ENCODE measurements around the gene TMEM69. TPM values are rescaled to one million over a fixed set of nuclear protein-coding genes. Genes with fewer than 3 reads are reported as not detected.

Gene TMEM69
- total and polyA plus RNA-seq, 7 experiments from 2014 or later: 12.7 to 65.2 (median 22.1) TPM

- peaks cover 11 to 27% (median 19%) of the 10 kb centered on the region in 3 experiments for H3K36me3 ChIP-seq (ENCODE audit: control insufficient read depth in 2 of 3, insufficient read depth in 3 of 3, low read length in 3 of 3)
- POLR2A ChIA-PET: interaction anchor here (0.7 kb wide), 1 partner anchor 39 kb away, joined by 4 read pairs; the partner anchor contains the start of gene GPBP1L1
- Mint-ChIP-seq H3K9me3 (no peaks in the 10 kb centered on the region), H3K27me3 (no peaks in the 10 kb centered on the region), H3K36me3 (peaks cover 0 to 24% (median 7%) of the 10 kb centered on the region in 5 donors), H3K27ac (peak overlapping the region in 6 of 9 donors; percentile 34 to 83 (median 49)), H3K4me3 (peak overlapping the region in 1 of 10 donors; percentile 6), H3K4me1 (peaks cover 0 to 35% (median 27%) of the 10 kb centered on the region in 7 donors)
- CTCF ChIA-PET: no interaction called here
- no peak overlapping the region for H3K27ac ChIP-seq (ENCODE audit: low read depth, low read length)
- DNase-seq (no peak), ATAC-seq (peak; percentile 61)
- H3K4me1 ChIP-seq (ENCODE audit: control insufficient read depth in 2 of 2, insufficient read depth in 2 of 2, low read length in 2 of 2): no peaks in the 10 kb centered on the region
- no peaks in the 10 kb centered on the region for H3K27me3 ChIP-seq (ENCODE audit: control insufficient read depth in 2 of 2, insufficient read depth in 2 of 2, low read length in 2 of 2)
- no peaks in the 10 kb centered on the region for H3K9me3 ChIP-seq (ENCODE audit: control insufficient read depth in 2 of 3, low read length in 3 of 3)
- intact Hi-C loops (cut with micrococcal nuclease): no loop called here
- no peak overlapping the region for H3K4me3 ChIP-seq (ENCODE audit: low read length)
Measured at GRCh38 chr1:45647248-45648021, 40.5 kb upstream of the TMEM69 start.

GRCh38 chr1:45654540-45655280 is 33.3 kb upstream of the TMEM69 start:
- Histone ChIP-seq H3K36me3 (ENCODE audit: control insufficient read depth in 2 of 3, insufficient read depth in 3 of 3, low read length in 3 of 3) (peaks cover 34 to 90% (median 50%) of the 10 kb centered on the region in 3 experiments), H3K4me3 (ENCODE audit: low read length) (no peak overlapping the region), H3K9me3 (ENCODE audit: control insufficient read depth in 2 of 3, low read length in 3 of 3) (no peaks in the 10 kb centered on the region), H3K27ac (ENCODE audit: low read depth, low read length) (no peak overlapping the region), H3K4me1 (ENCODE audit: control insufficient read depth in 2 of 2, insufficient read depth in 2 of 2, low read length in 2 of 2) (no peaks in the 10 kb centered on the region), H3K27me3 (ENCODE audit: control insufficient read depth in 2 of 2, insufficient read depth in 2 of 2, low read length in 2 of 2) (no peaks in the 10 kb centered on the region)
- Mint-ChIP-seq H3K4me1 (peaks cover 2 to 19% (median 6%) of the 10 kb centered on the region in 7 donors), H3K36me3 (peaks cover 13 to 43% (median 31%) of the 10 kb centered on the region in 5 donors), H3K9me3 (no peaks in the 10 kb centered on the region), H3K27ac (peak overlapping the region in 1 of 9 donors; percentile 75), H3K27me3 (no peaks in the 10 kb centered on the region), H3K4me3 (no peak overlapping the region)
- ATAC-seq (no peak), DNase-seq (no peak)
- ChIA-PET CTCF (interaction anchor here (0.6 kb wide), 1 partner anchor 941 kb away, joined by 4 read pairs; no protein-coding TSS in a partner anchor), POLR2A (no interaction called here)
- intact Hi-C loops (cut with micrococcal nuclease): no loop called here

- peak overlapping the region in 2 of 9 donors; percentile 31 to 53 for H3K27ac Mint-ChIP-seq
- intact Hi-C loops (cut with micrococcal nuclease): no loop called here
- no peaks in the 10 kb centered on the region for H3K27me3 Mint-ChIP-seq
- H3K4me3 ChIP-seq (ENCODE audit: low read length): no peak overlapping the region
- no peak overlapping the region for H3K27ac ChIP-seq (ENCODE audit: low read depth, low read length)
- no peak for ATAC-seq
- no peaks in the 10 kb centered on the region for H3K9me3 Mint-ChIP-seq
- no peaks in the 10 kb centered on the region for H3K9me3 ChIP-seq (ENCODE audit: control insufficient read depth in 2 of 3, low read length in 3 of 3)
- peaks cover 25 to 85% (median 44%) of the 10 kb centered on the region in 3 experiments for H3K36me3 ChIP-seq (ENCODE audit: control insufficient read depth in 2 of 3, insufficient read depth in 3 of 3, low read length in 3 of 3)
- no peak for DNase-seq
- peaks cover 13 to 48% (median 23%) of the 10 kb centered on the region in 5 donors for H3K36me3 Mint-ChIP-seq
- POLR2A ChIA-PET: interaction anchor here (0.6 kb wide), 4 partner anchors 94 to 718 kb away, joined by 3 to 5 read pairs (median 4); no protein-coding TSS in a partner anchor
- no peak overlapping the region for H3K4me3 Mint-ChIP-seq
- CTCF ChIA-PET: no interaction called here
- H3K4me1 Mint-ChIP-seq: peaks cover 0 to 15% (median 2%) of the 10 kb centered on the region in 7 donors
- H3K4me1 ChIP-seq (ENCODE audit: control insufficient read depth in 2 of 2, insufficient read depth in 2 of 2, low read length in 2 of 2): no peaks in the 10 kb centered on the region
- H3K27me3 ChIP-seq (ENCODE audit: control insufficient read depth in 2 of 2, insufficient read depth in 2 of 2, low read length in 2 of 2): no peaks in the 10 kb centered on the region
Measured at GRCh38 chr1:45656573-45657226, 31.3 kb upstream of the TMEM69 start.

- CTCF ChIA-PET: no interaction called here
- H3K27me3 Mint-ChIP-seq: no peaks in the 10 kb centered on the region
Measured at GRCh38 chr1:45658171-45658570, 29.8 kb upstream of the TMEM69 start.

GRCh38 chr1:45659222-45659621 is 28.8 kb upstream of the TMEM69 start:
- Mint-ChIP-seq H3K36me3 (peaks cover 13 to 42% (median 18%) of the 10 kb centered on the region in 5 donors), H3K4me3 (no peak overlapping the region), H3K9me3 (no peaks in the 10 kb centered on the region), H3K4me1 (peaks cover 2 to 27% (median 11%) of the 10 kb centered on the region in 7 donors), H3K27me3 (no peaks in the 10 kb centered on the region), H3K27ac (peak overlapping the region in 1 of 9 donors; percentile 45)
- Histone ChIP-seq H3K4me3 (ENCODE audit: low read length) (no peak overlapping the region), H3K27me3 (ENCODE audit: control insufficient read depth in 2 of 2, insufficient read depth in 2 of 2, low read length in 2 of 2) (no peaks in the 10 kb centered on the region), H3K36me3 (ENCODE audit: control insufficient read depth in 2 of 3, insufficient read depth in 3 of 3, low read length in 3 of 3) (peaks cover 22 to 71% (median 39%) of the 10 kb centered on the region in 3 experiments), H3K4me1 (ENCODE audit: control insufficient read depth in 2 of 2, insufficient read depth in 2 of 2, low read length in 2 of 2) (no peaks in the 10 kb centered on the region), H3K9me3 (ENCODE audit: control insufficient read depth in 2 of 3, low read length in 3 of 3) (no peaks in the 10 kb centered on the region), H3K27ac (ENCODE audit: low read depth, low read length) (no peak overlapping the region)
- CTCF ChIA-PET: no interaction called here
- POLR2A ChIA-PET: interaction anchor here (3.4 kb wide), 1 partner anchor 25 kb away, joined by 12 read pairs; no protein-coding TSS in a partner anchor
- ATAC-seq: no peak
- intact Hi-C loops (cut with micrococcal nuclease): no loop called here
- DNase-seq: no peak

More at GRCh38 chr1:45658171-45658570, 29.8 kb upstream of the TMEM69 start:
- Mint-ChIP-seq H3K4me3 (no peak overlapping the region), H3K36me3 (peaks cover 13 to 39% (median 17%) of the 10 kb centered on the region in 5 donors), H3K27ac (peak overlapping the region in 2 of 9 donors; percentile 34 to 63), H3K4me1 (peaks cover 0 to 22% (median 6%) of the 10 kb centered on the region in 7 donors), H3K9me3 (no peaks in the 10 kb centered on the region)
- H3K27ac ChIP-seq (ENCODE audit: low read depth, low read length): no peak overlapping the region
- H3K4me3 ChIP-seq (ENCODE audit: low read length): no peak overlapping the region
- intact Hi-C loops (cut with micrococcal nuclease): no loop called here
- POLR2A ChIA-PET: interaction anchor here (3.4 kb wide), 1 partner anchor 26 kb away, joined by 12 read pairs; no protein-coding TSS in a partner anchor
- H3K4me1 ChIP-seq (ENCODE audit: control insufficient read depth in 2 of 2, insufficient read depth in 2 of 2, low read length in 2 of 2): no peaks in the 10 kb centered on the region
- ATAC-seq (no peak), DNase-seq (no peak)
- H3K36me3 ChIP-seq (ENCODE audit: control insufficient read depth in 2 of 3, insufficient read depth in 3 of 3, low read length in 3 of 3): peaks cover 22 to 78% (median 41%) of the 10 kb centered on the region in 3 experiments
- no peaks in the 10 kb centered on the region for H3K27me3 ChIP-seq (ENCODE audit: control insufficient read depth in 2 of 2, insufficient read depth in 2 of 2, low read length in 2 of 2)
- H3K9me3 ChIP-seq (ENCODE audit: control insufficient read depth in 2 of 3, low read length in 3 of 3): no peaks in the 10 kb centered on the region

GRCh38 chr1:45660336-45660735 is 27.6 kb upstream of the TMEM69 start:
- Mint-ChIP-seq H3K4me1 (peaks cover 6 to 29% (median 15%) of the 10 kb centered on the region in 7 donors), H3K36me3 (peaks cover 11 to 36% (median 14%) of the 10 kb centered on the region in 5 donors), H3K9me3 (no peaks in the 10 kb centered on the region), H3K27ac (peak overlapping the region in 1 of 9 donors; percentile 58), H3K27me3 (no peaks in the 10 kb centered on the region), H3K4me3 (no peak overlapping the region)
- ATAC-seq: no peak
- no peak overlapping the region for H3K27ac ChIP-seq (ENCODE audit: low read depth, low read length)
- no peak overlapping the region for H3K4me3 ChIP-seq (ENCODE audit: low read length)
- ChIA-PET POLR2A (interaction anchor here (3.4 kb wide), 1 partner anchor 24 kb away, joined by 12 read pairs; no protein-coding TSS in a partner anchor), CTCF (no interaction called here)
- H3K9me3 ChIP-seq (ENCODE audit: control insufficient read depth in 2 of 3, low read length in 3 of 3): no peaks in the 10 kb centered on the region
- no peak for DNase-seq
- intact Hi-C loops (cut with micrococcal nuclease): no loop called here
- H3K27me3 ChIP-seq (ENCODE audit: control insufficient read depth in 2 of 2, insufficient read depth in 2 of 2, low read length in 2 of 2): no peaks in the 10 kb centered on the region
- no peaks in the 10 kb centered on the region for H3K4me1 ChIP-seq (ENCODE audit: control insufficient read depth in 2 of 2, insufficient read depth in 2 of 2, low read length in 2 of 2)
- H3K36me3 ChIP-seq (ENCODE audit: control insufficient read depth in 2 of 3, insufficient read depth in 3 of 3, low read length in 3 of 3): peaks cover 22 to 60% (median 29%) of the 10 kb centered on the region in 3 experiments
